IMR-90 (cell line): ENCODE results near the gene TMED3. TPM values are rescaled to one million over a fixed set of nuclear protein-coding genes. Genes with fewer than 3 reads are reported as not detected.

Experiments
- ATAC-seq: fragments of 200-7000 bp; cut with Tn5 transposase; 2 replicates; pipeline ENCODE4 v1.9.1; 2020; ENCODE audit warnings: low read depth, mild to moderate bottlenecking, moderate library complexity
- BruUV-seq: library from RNA; stranded (reverse); fragments of 400-500 nt; replicated peaks from 2 replicates; lab custom pipeline; 2021; lab: Mats Ljungman, UMichigan
- CTCF ChIA-PET: fragments of 300-600 bp; formaldehyde crosslinking; extraction: SDS; loops from one replicate; lab custom pipeline; 2021; ENCODE audit warnings: antibody characterized with exemption; lab: Yijun Ruan, JAX
- POLR2A ChIA-PET: fragments of 300-600 bp; sonication (Branson Sonifier 250); formaldehyde crosslinking; loops from one replicate; lab custom pipeline; 2022; ENCODE audit warnings: antibody characterized with exemption; ENCODE audit not compliant: unreplicated experiment; lab: Charles Lee
- DNase-seq: peaks from one replicate; pipeline ENCODE4 v3.0.0; 2013
- H2AFZ ChIP-seq: replicated peaks from 2 replicates; pipeline ENCODE3; 2013; ENCODE audit warnings: low read length, mild to moderate bottlenecking; ENCODE audit not compliant: poor library complexity
- H2AK5ac ChIP-seq: 2 replicates; pipeline ENCODE4 v1.6.1; 2013; ENCODE audit warnings: low read depth, low read length, inconsistent platforms
- H2AK9ac ChIP-seq: replicated peaks from 2 replicates; pipeline ENCODE3; 2013; ENCODE audit warnings: mild to moderate bottlenecking, low read depth, low read length, moderate library complexity; ENCODE audit not compliant: poor library complexity
- H2BK120ac ChIP-seq: 2 replicates; pipeline ENCODE4 v1.6.1; 2013; ENCODE audit warnings: low read depth, low read length, inconsistent platforms
- H2BK15ac ChIP-seq: 3 replicates; pipeline ENCODE4 v1.6.1; 2013; ENCODE audit warnings: low read depth, low read length, inconsistent platforms
- H2BK20ac ChIP-seq: 2 replicates; pipeline ENCODE4 v1.6.1; 2013; ENCODE audit warnings: low read depth, mild to moderate bottlenecking, inconsistent platforms, low read length, moderate library complexity
- H2BK5ac ChIP-seq: 2 replicates; pipeline ENCODE4 v1.6.1; 2013; ENCODE audit warnings: mild to moderate bottlenecking, low read depth, low read length, inconsistent platforms; ENCODE audit not compliant: poor library complexity, severe bottlenecking
- H3K14ac ChIP-seq: replicated peaks from 2 replicates; pipeline ENCODE4 v1.6.1; 2013; ENCODE audit warnings: low read depth, low read length, inconsistent platforms
- H3K18ac ChIP-seq: 2 replicates; pipeline ENCODE4 v1.6.1; 2013; ENCODE audit warnings: low read depth, low read length, control low read depth
- H3K23ac ChIP-seq: 2 replicates; pipeline ENCODE4 v1.6.1; 2013; ENCODE audit warnings: low read depth, low read length, inconsistent platforms
- H3K27ac ChIP-seq: 2 replicates; pipeline ENCODE4 v1.5.1; 2013; ENCODE audit warnings: mild to moderate bottlenecking, control low read depth, low read length; ENCODE audit not compliant: insufficient read depth
- H3K27me3 ChIP-seq: 2 replicates; pipeline ENCODE4 v1.6.1; 2013; ENCODE audit warnings: low read length; ENCODE audit not compliant: control insufficient read depth, insufficient read depth
- H3K36me3 ChIP-seq: 2 replicates; pipeline ENCODE4 v1.6.1; 2013; ENCODE audit warnings: low read length, mixed read lengths; ENCODE audit not compliant: control insufficient read depth, insufficient read depth
- H3K4ac ChIP-seq: 2 replicates; pipeline ENCODE4 v1.6.1; 2013; ENCODE audit warnings: low read depth, low read length, inconsistent platforms
- H3K4me1 ChIP-seq: 2 replicates; pipeline ENCODE4 v1.6.1; 2013; ENCODE audit warnings: low read length, mixed read lengths; ENCODE audit not compliant: control insufficient read depth, insufficient read depth
- H3K4me2 ChIP-seq: 2 replicates; pipeline ENCODE4 v1.6.1; 2013; ENCODE audit warnings: low read depth, mild to moderate bottlenecking, control low read depth, low read length, moderate library complexity
- H3K4me3 ChIP-seq: 2 replicates; pipeline ENCODE4 v1.5.1; 2013; ENCODE audit warnings: low read depth, mild to moderate bottlenecking, control low read depth, low read length, moderate library complexity; ENCODE audit not compliant: insufficient read depth
- H3K56ac ChIP-seq: 2 replicates; pipeline ENCODE4 v1.6.1; 2013; ENCODE audit warnings: low read length, inconsistent platforms; ENCODE audit not compliant: insufficient read depth; ENCODE audit errors: extremely low read depth
- H3K79me1 ChIP-seq, 2 experiments: 2 replicates each; pipeline ENCODE4 v1.6.1; 2013; ENCODE audit warnings: low read length in 2 of 2, inconsistent platforms in 1 of 2, low read depth in 1 of 2
- H3K9ac ChIP-seq: 2 replicates; pipeline ENCODE4 v1.6.1; 2013; ENCODE audit warnings: low read depth, low read length, control low read depth
- H3K9me1 ChIP-seq: 2 replicates; pipeline ENCODE4 v1.6.1; 2013; ENCODE audit warnings: low read length, inconsistent platforms; ENCODE audit not compliant: insufficient read depth
- H3K9me3 ChIP-seq: 2 replicates; pipeline ENCODE4 v1.6.1; 2013; ENCODE audit warnings: low read length; ENCODE audit not compliant: control insufficient read depth, insufficient read depth
- H4K20me1 ChIP-seq: 2 replicates; pipeline ENCODE4 v1.6.1; 2013; ENCODE audit warnings: low read length, inconsistent platforms; ENCODE audit not compliant: insufficient read depth
- H4K5ac ChIP-seq: 2 replicates; pipeline ENCODE4 v1.6.1; 2013; ENCODE audit warnings: mild to moderate bottlenecking, low read depth, low read length, control low read depth
- H4K8ac ChIP-seq, 2 experiments: 2 replicates each; pipeline ENCODE4 v1.6.1; 2013; ENCODE audit warnings: low read depth in 2 of 2, low read length in 2 of 2, control low read depth in 1 of 2, inconsistent platforms in 1 of 2
- H4K91ac ChIP-seq: 2 replicates; pipeline ENCODE4 v1.6.1; 2013; ENCODE audit warnings: low read depth, low read length, inconsistent platforms; ENCODE audit not compliant: insufficient read depth
- CEBPB ChIP-seq: IDR thresholded peaks from 2 replicates; pipeline ENCODE4 v1.6.1; 2012; ENCODE audit warnings: low read depth, low read length, improper control_type of control experiment
- FOS ChIP-seq: fragments of 150-350 bp; IDR thresholded peaks from 2 replicates; pipeline ENCODE4 v1.6.1; 2016; ENCODE audit warnings: low read depth, low read length
- MAFK ChIP-seq: IDR thresholded peaks from 2 replicates; pipeline ENCODE4 v1.6.1; 2012; ENCODE audit warnings: low read depth, low read length, improper control_type of control experiment
- MXI1 ChIP-seq: IDR thresholded peaks from 2 replicates; pipeline ENCODE4 v1.6.1; 2012; ENCODE audit warnings: low read depth, mild to moderate bottlenecking, low read length, moderate library complexity, borderline replicate concordance
- NFE2L2 ChIP-seq: fragments of 150-350 bp; IDR thresholded peaks from 2 replicates; pipeline ENCODE4 v1.6.1; 2016; ENCODE audit warnings: low read depth, mild to moderate bottlenecking, low read length
- POLR2A ChIP-seq: IDR thresholded peaks from 2 replicates; pipeline ENCODE4 v1.6.1; 2012; ENCODE audit warnings: mild to moderate bottlenecking, low read depth, low read length
- RAD21 ChIP-seq: IDR thresholded peaks from 2 replicates; pipeline ENCODE4 v1.6.1; 2012; ENCODE audit warnings: low read length, improper control_type of control experiment
- RCOR1 ChIP-seq: IDR thresholded peaks from 2 replicates; pipeline ENCODE4 v1.6.1; 2012; ENCODE audit warnings: mild to moderate bottlenecking, low read length, improper control_type of control experiment; ENCODE audit not compliant: insufficient replicate concordance
- RFX5 ChIP-seq: IDR thresholded peaks from 2 replicates; pipeline ENCODE4 v1.8.0; 2012; ENCODE audit warnings: low read depth, mild to moderate bottlenecking, low read length, moderate library complexity
- WGBS, 2 experiments: methylation state at CpG; one replicate each; pipeline versions ENCODE4 v1.1.5 to v1.1.7; 2013; ENCODE audit warnings: missing lambda C conversion rate in 2 of 2; ENCODE audit not compliant: insufficient read length in 1 of 2; ENCODE audit errors: extremely low coverage in 2 of 2; 5-methylcytosine and 5-hydroxymethylcytosine counted together
- dilution Hi-C: fragments of 300-500 bp; cut with HindIII; formaldehyde crosslinking; loops from one replicate; pipeline ENCODE4 v1.14.3; 2018; ENCODE audit warnings: low sequenced_read_pairs; ENCODE audit not compliant: unreplicated experiment
- in situ Hi-C: fragments of 300-500 bp; cut with MboI; formaldehyde crosslinking; loops from 3 replicates; pipeline ENCODE4 v1.14.3; 2019; ENCODE audit warnings: low sequenced_read_pairs, inconsistent platforms, mixed read lengths
- intact Hi-C: fragments of 100-400 bp; cut with micrococcal nuclease; formaldehyde crosslinking; loops from 2 replicates; pipeline ENCODE4 v1.10.0; 2022
- polyA plus RNA-seq, 3 experiments: library from polyadenylated mRNA; depleted of rRNA; stranded (reverse); fragments of >200 nt; gene quantifications; 2 replicates each; pipeline ENCODE4 v1.2.3, GENCODE V29; 2012; ENCODE audit warnings: low replicate concordance in 1 of 3
- total RNA-seq: library from RNA; depleted of rRNA; stranded (reverse); fragments of >200 nt; gene quantifications from 2 replicates; pipeline ENCODE4 v1.2.3, GENCODE V29; 2012

The TMED3 gene
- total and polyA plus RNA-seq, 2 of the 4 experiments (the other 2 are of a cell fraction) = 170 to 237 TPM

GRCh38 chr15:79299126-79299840 lies 11.6 kb upstream of the TMED3 start:
- ATAC-seq (no peak), DNase-seq (no peak)
- Histone ChIP-seq H3K14ac (no peak overlapping the region), H2BK120ac (no peak overlapping the region), H3K56ac (no peak overlapping the region), H3K9ac (no peak overlapping the region), H2BK5ac (no peak overlapping the region), H3K4ac (no peak overlapping the region), H2BK15ac (no peak overlapping the region), H2AFZ (no peak overlapping the region), H2BK20ac (no peak overlapping the region), H3K18ac (no peak overlapping the region), H4K20me1 (no peaks in the 10 kb centered on the region), H3K4me1 (no peaks in the 10 kb centered on the region), H3K27ac (no peak overlapping the region), H4K5ac (no peak overlapping the region), H2AK9ac (no peak overlapping the region), H3K9me1 (no peaks in the 10 kb centered on the region), H3K4me3 (no peak overlapping the region), H2AK5ac (no peak overlapping the region), H3K27me3 (peaks cover 4% of the 10 kb centered on the region), H3K23ac (no peak overlapping the region), H4K8ac (no peak overlapping the region), H3K4me2 (no peak overlapping the region), H3K36me3 (no peaks in the 10 kb centered on the region), H4K91ac (no peak overlapping the region), H3K79me1 (no peaks in the 10 kb centered on the region), H3K9me3 (no peaks in the 10 kb centered on the region)
- intact Hi-C loops = no loop called here
- dilution Hi-C loops = no loop called here
- BruUV-seq = no TSS peak
- POLR2A ChIA-PET = no interaction called here
- in situ Hi-C loops = no loop called here
- CTCF ChIA-PET = no interaction called here
- 20% methylated on average over 1 of the region's 7 CpGs; no CpG with 5 or more reads in 1 of the 2 experiments for WGBS, 2 experiments
- TF ChIP-seq POLR2A = no peak
- no peak for TF ChIP-seq RCOR1
- TF ChIP-seq RAD21 = no peak
- no peak for TF ChIP-seq FOS
- no peak for TF ChIP-seq MAFK
- TF ChIP-seq RFX5 = no peak
- TF ChIP-seq CEBPB = no peak
- no peak for TF ChIP-seq MXI1
- TF ChIP-seq NFE2L2 = no peak
